CD4-positive, alpha-beta T cell treated with Interleukin-6 at 100 ng/mL for 8 hours (primary cell): ENCODE data around the gene ARFGEF3.
"Not testable (repeated sequence)": the region's sequence is repeated elsewhere in the genome, so short reads cannot be mapped to it uniquely, and the experiment has no call there.

Experiments used
- DNase-seq: peaks from one replicate; pipeline ENCODE4 v3.0.0-alpha.2; 2020; ENCODE audit warnings: mixed read lengths, low spot score

Gene ARFGEF3

DNA sequence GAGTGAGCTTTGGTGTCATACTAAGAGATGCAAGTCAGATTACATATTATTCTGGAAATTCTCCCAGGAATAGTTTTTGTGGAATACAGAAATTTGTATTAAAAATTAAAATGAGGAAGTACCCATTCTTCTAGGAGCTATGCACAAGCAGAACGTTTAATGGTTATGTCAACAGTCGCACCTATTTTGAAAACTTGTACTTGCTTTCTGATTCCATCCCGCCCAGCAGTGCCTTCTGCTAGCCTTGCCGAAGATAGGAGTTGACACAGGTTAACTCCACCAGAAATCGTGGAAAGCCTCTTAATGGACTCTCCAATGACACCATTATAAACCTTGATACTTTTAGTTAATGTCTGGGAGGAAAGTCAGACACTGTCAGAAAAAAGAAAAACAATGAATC is 49.9 kb downstream of the ARFGEF3 start:
- DNase-seq: no peak

DNA sequence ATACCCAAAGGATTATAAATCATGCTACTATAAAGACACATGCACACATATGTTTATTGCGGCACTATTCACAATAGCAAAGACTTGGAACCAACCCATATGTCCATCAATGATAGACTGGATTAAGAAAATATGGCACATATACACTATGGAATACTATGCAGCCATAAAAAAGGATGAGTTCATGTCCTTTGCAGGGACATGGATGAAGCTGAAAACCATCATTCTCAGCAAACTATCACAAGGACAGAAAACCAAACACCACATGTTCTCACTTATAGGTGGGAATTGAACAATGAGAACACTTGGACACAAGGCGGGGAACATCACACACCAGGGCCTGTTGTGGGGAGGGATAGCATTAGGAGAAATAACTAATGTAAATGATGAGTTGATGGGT is 50.8 kb downstream of the ARFGEF3 start:
- DNase-seq: not testable (repeated sequence)

DNA sequence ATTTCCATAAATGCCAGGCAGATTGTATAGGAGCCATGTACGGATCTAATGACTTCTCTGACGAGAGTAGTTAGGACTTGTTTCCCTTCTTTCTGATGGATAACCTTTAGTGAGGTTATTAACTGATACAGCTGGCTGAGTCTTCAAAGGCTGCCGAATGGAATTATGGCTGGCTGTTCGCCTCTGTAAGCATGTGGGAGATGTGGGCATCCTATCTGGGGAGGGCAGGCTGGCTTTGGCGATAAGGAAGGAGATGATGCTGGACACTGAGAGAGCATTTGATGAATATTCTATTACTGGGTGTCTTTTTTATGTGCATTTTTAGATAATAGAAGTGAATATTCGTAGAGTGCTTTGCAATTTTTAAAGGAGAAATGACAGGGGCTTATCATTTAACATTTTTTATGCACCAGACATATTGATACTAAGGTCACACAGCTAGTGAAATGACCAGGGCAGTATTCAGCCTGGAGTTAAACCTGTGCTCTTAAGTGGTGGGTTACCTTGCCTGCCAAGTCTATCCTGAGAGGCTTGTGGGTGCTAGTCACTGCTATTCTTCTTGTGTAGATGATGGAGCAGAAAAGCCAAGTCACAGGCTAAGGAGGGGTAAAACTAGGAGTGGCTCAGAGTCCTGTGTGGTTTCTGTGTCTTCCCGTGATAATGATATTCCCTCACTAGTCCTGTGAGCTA is 53.5 kb downstream of the ARFGEF3 start:
- DNase-seq: no peak

DNA sequence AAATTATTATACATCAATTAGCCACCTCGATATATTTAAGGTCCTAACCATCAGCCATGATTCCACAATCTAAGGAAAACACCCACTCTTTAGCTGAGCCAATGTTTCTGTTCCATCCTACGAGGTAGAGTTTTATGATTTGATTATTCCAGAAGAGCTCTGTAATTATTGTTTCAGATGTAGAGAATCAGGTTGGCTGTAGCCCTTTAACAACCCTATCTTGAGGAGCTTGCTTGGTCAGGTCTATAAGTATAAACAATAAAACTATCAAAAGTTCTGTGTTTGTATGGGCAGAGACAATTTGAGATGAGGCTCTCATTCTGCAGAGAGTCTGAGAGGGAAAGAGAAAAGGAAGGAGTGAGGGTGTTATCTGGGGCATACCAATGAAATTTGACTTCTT is 56.7 kb downstream of the ARFGEF3 start, which contains the start of gene PBOV1:
TSS of gene PBOV1 (minus strand) at position 43 of the 400 bp plus-strand sequence. CDS start 96 bp downstream, outside the sequence.
- DNase-seq: no peak

DNA sequence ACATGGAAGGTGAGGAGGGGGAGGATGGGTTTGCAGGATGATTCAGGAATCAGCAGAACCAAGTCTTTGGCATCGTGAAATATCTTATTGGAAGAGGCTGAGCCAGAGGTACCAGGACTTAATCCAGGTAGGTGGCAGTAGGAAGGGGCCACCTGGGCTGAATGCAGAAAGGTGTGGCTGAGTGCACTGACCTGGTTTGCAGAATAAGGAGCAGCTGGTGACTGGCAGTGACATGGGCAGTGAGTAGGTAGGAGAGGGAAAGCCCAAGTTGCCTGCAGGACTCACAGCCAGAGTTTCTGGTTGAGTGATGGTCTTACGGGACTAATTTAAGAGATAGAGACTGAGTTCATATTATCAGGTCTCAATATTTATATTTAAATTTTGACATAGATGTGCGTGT is 57.7 kb downstream of the ARFGEF3 start:
- DNase-seq: no peak

DNA sequence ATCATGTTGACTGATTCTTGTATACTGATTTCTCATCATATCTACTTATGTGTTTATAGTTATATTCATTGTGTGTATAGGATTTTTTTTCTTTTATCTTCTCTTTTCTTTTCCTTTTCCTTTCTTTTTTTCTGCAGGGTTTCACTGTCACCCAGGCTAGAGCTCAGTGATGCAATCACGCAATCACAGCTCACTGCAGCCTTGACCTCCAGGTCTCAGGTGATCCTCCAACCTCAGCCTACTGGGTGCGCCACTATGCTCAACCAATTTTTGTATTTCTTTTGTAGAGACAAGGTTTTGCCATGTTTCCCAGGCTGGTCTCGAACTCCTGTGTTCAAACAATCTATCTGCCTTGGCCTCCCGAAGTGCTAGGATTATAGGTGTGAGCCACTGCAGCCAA is 58.2 kb downstream of the ARFGEF3 start:
- DNase-seq: no peak

DNA sequence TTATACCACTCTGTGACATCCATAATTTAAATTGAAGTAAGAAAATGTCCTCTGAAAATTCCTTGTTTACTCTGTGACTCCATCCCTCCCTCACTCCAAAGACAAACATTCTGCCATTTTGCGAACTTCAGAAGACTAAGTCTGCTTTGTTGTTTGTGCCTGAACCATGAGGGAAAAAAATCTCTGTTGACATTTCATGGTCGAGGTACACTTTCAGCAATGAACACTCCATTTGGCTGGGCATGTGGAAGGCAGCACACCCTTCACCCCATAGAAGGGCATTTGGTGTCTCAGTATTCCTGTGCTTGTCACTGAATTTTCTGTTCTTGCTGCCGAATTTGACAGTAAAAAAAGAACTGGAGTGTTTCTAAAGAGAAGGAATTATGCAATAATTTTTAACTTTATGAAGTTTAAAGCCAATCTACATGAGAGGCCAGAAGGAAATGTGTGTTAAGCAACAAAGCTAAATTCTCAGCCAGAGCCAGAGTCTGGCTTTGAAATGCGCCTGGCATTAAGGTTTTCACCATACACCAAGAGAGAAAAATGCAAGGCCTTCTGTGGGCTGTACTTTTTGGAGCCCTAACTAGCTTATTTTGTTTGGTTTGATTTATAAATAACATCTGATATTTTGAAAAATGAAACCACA is 61.3 kb downstream of the ARFGEF3 start:
- no peak for DNase-seq

DNA sequence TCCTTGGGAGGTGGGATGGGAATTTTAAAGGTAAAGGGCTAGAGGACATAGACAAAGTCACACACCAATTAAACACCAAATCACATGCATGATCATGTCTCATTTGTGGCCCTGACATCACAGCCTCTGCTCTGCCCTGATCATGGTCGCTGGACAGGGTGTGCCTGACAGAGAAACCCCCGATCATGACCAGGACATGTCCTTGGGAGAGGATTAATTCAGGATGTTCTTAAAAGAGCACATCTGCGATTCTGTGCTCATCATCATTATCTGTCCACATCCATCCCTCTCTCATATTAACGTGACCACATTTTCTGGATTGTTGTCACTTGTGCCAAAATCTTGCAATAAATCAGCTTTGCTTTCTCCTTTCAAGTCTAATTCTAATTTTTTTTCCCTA is 64.2 kb downstream of the ARFGEF3 start:
- no peak for DNase-seq

DNA sequence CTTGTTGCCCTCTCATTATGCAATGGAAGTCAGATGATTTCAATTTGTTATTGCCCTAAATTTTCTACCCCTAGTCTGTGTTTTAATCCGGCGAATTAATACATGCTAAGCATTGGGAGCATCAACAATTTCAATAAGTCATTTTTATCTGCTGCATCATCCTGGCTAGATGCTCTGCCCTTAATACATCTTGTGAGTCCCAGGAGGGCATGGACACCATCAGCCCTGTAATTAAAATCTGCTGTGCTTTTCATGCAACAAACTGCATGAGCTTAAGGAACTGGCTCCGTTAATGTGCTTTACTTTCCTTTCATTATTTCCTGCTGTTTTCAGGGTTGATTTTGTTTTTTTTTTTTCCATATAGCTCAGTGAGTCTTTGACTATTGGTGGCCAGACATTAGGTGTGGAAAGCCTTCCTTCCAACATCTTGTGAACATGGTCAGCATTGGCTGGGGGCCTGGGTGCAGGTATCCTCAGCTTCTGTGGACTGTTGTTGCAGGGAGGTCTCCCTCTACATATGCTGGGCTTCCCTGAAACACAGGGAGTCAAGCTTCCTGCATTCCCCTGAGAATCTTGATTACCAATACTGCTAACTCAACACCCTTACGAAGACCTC is 65.1 kb downstream of the ARFGEF3 start:
- DNase-seq: no peak

DNA sequence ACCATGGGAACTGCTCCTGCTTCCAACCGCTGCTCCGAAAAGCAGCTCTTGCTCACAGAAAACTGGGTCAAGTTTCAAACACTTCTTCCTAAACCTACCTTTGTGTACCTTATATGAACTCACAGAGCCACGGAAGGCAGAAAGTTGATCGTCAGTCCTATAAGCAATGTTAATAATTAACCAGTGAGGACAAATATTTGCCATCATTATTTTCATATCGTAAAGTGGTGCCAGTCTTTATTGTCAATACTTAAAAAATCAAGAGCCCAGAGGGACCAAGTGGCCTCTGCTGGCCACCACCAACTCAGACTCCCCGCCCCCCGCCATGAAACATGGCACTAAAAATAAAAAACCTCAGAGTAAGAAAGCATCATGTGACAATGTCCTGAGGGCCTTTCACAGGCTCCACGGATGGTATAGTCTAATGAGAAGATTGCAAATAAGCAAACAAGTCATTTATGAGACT is 65.6 kb downstream of the ARFGEF3 start:
- DNase-seq: no peak

DNA sequence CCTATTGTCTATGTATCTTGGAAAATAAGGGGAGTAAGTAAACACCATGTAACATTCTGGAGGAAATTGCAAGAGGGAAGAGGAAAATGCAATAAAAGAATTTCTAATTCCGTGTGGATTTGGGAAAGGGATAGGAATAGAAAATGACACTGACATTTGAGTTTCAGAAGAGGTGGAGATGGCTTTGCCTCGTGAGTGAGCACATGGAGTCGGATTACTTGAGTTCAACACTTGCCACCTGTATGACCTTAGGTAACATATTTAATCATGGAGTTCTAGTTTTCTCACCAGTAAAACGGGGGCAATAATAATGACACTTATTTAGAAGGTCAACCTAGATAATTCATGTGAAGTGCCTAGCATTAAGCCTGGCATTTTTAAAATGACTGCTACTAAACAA is 67.3 kb downstream of the ARFGEF3 start:
- no peak for DNase-seq

DNA sequence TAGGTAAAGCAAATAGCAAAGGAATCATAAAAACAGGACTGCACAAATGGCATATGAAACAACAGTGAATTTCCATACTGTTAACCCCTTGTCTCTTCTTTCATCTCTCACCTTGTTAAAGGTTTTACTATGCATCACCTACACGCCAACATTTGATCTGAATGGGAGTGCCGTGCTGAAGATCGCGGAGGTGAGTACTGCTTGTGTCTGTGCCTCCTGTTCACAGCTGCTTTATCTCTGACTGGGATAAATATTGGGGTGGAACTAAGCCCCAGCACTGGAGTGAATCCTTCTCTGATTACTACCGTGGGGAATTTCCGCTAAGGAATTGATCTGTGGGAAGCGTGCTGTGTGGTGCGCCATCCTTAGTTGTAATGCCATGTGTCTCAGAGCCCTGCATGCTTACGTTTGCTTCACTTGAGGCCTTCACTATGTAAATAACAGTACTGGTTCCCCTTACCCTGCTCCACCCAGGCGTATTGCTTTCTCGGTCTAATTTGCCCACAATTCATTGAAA is 68.0 kb downstream of the ARFGEF3 start:
- no peak for DNase-seq

DNA sequence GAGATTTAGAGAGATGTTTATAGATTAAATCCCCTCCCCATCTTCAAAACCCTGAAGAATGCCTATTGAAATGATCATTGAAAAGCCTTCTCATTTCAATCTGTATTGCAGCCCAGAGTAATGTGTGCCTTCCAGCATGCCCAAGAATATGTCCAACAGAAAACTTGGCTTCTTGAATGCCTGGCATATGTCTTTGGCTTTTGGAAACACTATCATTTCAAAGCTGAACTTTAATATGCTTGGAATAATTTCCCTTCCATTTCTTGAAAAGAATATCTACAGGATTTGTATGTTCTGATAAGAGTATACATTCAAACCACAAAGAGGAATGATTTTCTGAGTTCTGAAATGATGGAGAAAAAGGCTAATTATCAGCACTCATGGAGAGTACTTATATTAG is 68.5 kb downstream of the ARFGEF3 start:
- DNase-seq: no peak

DNA sequence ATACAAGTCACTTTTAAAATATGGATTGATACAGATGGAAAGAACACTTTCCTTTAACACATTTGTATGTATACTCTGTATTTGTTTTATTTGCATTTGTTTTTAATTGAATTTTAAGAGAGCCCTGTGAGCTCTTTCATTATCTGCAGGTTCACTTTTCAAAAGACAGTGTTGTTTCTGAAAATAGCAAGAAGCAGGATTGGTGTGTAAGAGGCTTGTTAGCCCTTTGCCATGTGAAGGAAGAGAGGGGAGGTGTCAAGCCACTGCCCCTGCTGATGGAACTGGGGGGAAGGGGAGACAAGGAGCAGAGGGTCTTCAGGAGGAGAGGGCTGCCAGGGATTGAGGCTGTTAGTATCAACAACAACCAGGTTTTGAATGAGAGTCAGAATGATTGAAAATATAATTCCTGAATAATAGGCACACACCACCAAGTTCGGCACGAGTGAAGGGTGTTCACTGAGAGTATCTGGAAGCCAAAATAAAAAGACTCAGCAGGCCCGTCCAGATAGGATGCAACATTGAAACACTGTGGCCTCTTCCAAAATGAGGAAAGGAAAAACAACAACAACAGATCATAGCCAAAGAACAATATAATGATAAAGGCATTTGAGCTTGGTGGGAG is 69.1 kb downstream of the ARFGEF3 start:
- no peak for DNase-seq

DNA sequence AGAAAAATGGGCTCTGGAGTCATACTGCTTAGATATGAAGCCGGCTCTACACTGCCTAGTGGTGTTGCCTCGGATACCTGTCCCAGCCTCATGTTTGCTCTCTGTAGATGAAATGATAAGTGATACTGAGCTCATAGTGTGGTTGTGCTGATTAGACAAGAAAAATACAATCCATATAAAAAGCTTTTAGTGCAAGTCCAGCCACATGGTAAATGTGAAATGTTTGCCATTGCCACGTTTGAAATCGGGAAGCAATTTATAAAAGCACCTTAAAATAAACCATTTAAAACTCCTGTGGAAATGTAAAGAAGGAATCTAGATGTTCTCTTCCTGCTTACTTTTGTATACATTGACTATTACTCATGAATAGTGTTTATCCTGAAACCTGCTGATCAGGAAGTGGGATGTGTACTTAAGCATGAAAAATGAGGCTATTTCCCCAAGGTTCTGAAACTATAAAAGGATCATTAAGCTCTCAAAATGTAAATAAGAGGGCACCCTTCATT is 69.7 kb downstream of the ARFGEF3 start:
- DNase-seq: no peak

DNA sequence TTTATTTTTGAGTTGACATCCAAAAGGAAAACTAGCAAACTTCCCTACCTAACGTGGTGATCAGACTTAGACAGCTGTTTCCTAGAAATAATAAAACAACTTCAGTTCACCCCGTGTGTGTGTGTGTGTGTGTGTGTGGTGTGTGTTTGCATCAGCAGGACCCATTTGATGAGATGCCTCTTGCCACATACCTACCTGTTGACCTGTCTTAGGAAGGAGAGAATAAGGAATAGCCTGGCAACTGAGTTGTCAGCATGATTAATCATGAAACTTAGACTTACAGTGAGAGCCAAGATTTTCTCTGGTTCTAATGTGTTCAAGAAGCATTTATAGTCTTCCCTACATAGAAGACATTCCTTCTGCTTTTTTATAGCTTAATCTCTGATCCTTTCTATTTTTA is 72.6 kb downstream of the ARFGEF3 start:
- DNase-seq: no peak

DNA sequence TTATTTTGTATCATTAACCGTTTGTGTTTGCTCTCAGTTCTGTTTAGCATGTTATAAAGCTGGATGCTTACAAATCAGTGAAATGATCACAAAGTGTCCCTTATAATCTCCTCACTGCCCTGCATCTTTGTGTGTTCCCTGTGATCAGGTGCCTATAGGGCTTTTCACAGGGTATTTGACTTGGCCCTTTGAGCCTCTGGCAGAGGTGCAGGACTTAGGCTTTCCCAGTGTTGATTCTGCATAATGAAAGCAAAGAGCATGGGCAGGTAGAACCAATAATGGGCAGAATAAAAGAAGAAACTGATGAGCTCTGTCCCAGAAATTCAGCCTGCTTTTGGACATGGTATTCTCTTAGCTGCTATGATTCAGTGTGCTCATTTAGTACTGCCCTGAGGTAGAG is 73.5 kb downstream of the ARFGEF3 start:
- no peak for DNase-seq

DNA sequence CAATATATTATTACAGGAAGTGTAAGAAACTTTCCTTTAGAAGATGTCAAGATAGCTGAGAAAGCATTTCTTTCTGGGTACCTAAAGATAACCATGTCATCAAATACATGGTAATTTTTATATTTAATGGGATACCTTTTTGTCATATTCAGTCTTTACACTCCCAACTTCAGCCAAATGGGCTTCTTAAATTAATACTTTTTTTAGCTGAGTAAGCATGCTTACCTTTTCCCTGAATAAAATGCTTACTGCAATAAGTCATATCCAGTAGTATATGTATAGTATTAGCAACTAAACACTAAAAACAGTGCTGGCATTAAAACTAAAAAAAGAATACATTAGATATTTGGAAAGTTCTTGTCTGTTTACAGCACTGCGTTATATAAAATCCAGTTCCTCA is 74.0 kb downstream of the ARFGEF3 start:
- DNase-seq: no peak

DNA sequence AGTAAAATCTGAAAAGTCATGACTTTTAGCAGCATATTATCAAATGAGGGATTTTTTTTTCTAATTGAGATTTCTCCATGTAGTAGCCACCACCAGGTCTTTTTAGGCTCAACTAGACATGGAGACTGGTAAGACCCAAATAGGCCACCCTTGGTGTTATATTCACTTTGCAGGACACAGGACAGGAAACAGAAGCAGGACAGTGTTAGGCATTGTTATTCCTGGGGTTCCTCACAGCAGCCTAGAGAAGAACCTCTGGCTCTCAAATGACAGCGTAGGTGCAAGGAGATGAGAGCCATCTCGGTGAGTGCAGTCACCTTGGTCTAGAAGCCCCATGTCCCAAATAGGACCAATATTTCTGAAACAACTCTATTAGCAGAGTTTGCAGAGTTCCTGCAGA is 75.7 kb downstream of the ARFGEF3 start:
- no peak for DNase-seq

DNA sequence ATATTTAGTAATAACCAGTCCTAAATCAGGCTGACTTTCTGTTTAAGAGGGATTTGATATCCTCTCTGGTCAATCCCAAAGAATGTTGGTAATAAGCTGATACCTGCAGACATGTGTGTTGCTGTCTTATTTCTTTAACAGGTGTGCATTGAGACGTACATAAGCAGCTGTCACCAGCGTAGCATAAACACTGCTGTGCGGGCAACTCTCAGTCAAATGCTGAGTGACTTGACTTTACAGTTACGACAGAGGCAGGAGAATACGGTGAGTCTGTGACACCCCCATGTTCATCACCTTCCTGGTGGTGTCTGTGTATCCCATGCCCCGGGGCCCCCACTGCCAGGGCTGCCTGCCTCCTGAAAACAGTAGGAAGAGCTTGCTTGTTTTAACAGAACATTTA is 76.6 kb downstream of the ARFGEF3 start:
- DNase-seq: no peak

DNA sequence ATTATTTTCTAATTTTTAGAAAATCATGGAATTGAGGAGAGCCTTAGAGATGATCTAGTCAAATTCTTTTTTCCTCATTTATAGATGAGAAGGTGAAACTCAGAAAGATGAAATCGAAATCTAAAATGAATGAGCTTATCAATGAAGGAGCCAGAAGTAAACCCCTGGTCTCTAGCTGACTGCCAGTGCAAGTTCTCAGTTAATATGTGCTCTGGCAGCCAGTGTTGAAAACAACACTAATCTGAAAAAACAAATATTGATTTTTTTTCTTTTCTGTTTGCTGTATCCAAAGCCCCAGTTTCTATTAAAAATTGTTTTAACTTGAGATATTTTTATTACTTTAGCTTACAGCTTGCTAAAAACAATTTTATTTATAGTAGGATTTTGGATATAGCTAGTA is 78.0 kb downstream of the ARFGEF3 start:
- no peak for DNase-seq

DNA sequence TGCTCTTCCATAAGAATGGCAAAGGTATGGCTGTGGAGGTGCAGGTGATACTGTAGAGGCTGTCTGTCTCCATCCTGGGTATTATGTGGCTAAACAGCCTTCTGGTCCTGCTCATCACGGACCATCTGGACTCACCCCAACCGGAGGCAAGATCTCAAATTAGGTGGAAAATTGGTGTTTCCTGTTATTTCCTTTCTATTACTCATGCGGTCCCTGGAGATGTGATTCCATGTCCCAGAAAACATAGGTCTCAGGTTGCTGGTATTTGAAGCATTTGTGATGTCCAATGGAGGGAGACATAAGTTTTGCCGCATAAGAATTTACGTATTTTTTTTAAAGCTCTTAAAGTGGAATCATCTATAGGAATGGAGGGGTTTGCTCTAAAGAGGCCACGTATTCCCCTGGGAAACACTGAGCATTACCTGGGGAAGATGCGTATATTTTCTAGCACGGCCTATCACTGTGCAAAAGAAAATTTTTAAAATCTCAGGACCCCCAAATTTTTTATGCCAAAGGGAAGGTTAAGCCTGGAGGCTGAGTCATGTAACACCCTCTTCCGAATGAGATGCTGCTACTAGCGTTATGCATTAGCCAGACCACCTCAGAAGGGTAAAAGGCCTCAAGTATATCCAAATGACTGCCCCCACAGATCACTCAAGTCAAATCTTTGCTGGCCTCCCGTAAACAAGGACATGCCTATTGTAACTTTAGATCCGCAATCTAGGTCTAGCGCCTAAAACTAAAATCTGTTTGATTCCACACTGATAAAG is 78.9 kb downstream of the ARFGEF3 start:
- DNase-seq: no peak
